Tibial nerve (tissue), 4 donors: ENCODE data around the gene CIAO1.

ENCODE experiments used
- EP300 ChIP-seq, 2 donors: sonication (generic); formaldehyde crosslinking; IDR thresholded peaks; one replicate each; pipeline ENCODE4 v1.6.1; 2017; ENCODE audit warnings: antibody characterized with exemption in 2 of 2, mild to moderate bottlenecking in 1 of 2
- POLR2A ChIP-seq, 2 donors: fragments of 450-650 bp; IDR thresholded peaks; one replicate each; pipeline ENCODE4 v1.6.1; 2017; ENCODE audit warnings: antibody characterized with exemption in 2 of 2, mild to moderate bottlenecking in 2 of 2, moderate library complexity in 2 of 2
- TF ChIP-seq, protein P1 (sequence below), 5 experiments: fragments of 200-600 bp in 3 of 5; fragments of 450-650 bp in 2 of 5; sonication (generic) in 3 of 5; IDR thresholded peaks; one replicate each; pipeline ENCODE4 v1.5.1; 2016 to 2019; ENCODE audit warnings: antibody characterized with exemption in 5 of 5, mild to moderate bottlenecking in 3 of 5, moderate library complexity in 2 of 5

DNA sequence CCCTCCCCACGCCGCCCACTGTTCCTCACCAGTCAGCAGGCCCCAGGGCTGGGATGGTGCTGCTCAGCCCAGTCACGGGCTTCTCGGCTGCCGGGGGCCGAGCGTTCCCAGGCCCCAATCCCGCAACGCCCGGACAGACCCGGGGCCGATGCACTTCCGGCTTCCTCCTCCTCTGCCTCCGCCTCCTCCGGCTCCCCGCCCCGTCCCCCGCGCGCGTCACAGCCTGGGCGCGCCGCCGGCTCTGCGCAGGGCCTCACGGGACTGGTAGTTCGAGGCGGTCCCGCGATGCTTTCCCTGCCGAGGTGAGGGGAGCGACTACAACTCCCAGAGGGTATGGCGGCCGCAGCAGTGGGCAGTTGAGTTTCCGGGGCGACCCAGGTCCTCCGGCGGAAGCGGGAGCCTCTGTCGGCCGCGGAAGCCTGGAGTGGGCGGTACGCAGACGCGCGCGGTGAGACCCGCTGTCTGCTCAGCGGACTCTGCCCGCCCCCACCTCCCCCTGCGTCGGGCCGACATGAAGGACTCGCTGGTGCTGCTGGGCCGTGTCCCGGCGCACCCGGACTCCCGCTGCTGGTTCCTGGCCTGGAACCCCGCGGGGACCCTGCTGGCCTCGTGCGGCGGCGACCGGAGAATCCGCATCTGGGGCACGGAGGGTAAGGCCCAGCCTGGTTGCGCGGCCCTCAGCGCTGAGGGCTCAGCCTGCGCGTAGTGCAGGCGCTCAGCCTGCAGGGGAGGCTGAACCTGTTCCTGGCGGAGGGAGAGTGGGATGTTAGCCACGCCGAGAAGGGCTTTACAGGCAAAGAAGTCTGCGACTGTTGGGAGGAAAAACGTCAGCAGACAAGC lies at the start of gene CIAO1, which contains the start of gene TMEM127:
- TF ChIP-seq, protein P1, sequence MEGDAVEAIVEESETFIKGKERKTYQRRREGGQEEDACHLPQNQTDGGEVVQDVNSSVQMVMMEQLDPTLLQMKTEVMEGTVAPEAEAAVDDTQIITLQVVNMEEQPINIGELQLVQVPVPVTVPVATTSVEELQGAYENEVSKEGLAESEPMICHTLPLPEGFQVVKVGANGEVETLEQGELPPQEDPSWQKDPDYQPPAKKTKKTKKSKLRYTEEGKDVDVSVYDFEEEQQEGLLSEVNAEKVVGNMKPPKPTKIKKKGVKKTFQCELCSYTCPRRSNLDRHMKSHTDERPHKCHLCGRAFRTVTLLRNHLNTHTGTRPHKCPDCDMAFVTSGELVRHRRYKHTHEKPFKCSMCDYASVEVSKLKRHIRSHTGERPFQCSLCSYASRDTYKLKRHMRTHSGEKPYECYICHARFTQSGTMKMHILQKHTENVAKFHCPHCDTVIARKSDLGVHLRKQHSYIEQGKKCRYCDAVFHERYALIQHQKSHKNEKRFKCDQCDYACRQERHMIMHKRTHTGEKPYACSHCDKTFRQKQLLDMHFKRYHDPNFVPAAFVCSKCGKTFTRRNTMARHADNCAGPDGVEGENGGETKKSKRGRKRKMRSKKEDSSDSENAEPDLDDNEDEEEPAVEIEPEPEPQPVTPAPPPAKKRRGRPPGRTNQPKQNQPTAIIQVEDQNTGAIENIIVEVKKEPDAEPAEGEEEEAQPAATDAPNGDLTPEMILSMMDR (IDR thresholded peaks at IDR 0.05), result peak in 4 of 5 experiments; percentile 5 to 56 (median 40)
- TF ChIP-seq POLR2A (IDR thresholded peaks at IDR 0.05) (peak; percentile 65 to 89), EP300 (IDR thresholded peaks at IDR 0.05) (peak; percentile 95)
